Measurements from ENCODE around the gene BCL2L1. TPM values are rescaled to one million over a fixed set of nuclear protein-coding genes. Genes with fewer than 3 reads are reported as not detected.

BCL2L1 gene
- total RNA-seq, 1 donor from 2014 or later: 60.0 TPM

DNA sequence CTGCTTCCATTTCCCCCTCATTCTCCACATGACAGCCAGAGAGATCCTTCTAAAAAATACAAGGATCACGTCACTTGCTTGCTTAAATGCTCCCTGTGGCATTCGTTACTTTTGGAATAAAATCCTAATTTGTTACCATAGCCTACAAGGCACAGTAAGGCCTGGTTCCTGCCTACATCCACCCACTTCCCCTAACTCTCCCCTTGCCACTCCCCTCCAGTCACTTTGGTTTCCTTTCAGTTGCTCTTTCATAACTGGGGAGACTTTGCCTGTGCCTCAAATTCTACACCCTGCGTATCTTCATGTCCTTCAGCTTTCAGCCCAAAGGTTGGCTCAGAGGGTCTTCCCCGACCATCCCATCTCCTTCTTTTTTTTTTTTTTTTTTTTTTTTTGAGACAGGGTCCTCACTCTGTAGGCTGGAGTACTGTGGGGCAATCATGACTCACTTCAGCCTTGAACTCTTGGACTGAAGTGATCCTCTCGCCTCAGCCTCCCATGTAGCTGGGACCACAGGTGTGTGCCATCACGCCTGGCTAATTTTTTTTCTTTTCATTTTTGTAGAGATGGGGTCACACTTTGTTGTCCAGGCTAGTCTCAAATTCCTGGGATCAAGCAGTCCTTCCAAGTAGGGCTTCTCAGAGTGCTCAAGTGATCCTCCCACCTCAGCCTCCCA, 105.1 kb downstream of the BCL2L1 start:
- Histone ChIP-seq H3K9me3 (ENCODE audit: low read depth) (no peaks in the 10 kb centered on the region), H3K4me3 (no peak overlapping the region), H3K9ac (no peak overlapping the region), H3K4me2 (no peak overlapping the region), H2AFZ (replicated peaks) (no peak overlapping the region), H3F3A (ENCODE audit: low read depth) (peaks cover 6% of the 10 kb centered on the region), H3K36me3 (no peaks in the 10 kb centered on the region), H3K4me1 (no peaks in the 10 kb centered on the region), H3K79me2 (ENCODE audit: low read depth) (no peaks in the 10 kb centered on the region), H3K27ac (no peak overlapping the region), H4K20me1 (ENCODE audit: low read depth) (no peaks in the 10 kb centered on the region), H3K27me3 (no peaks in the 10 kb centered on the region)
- TF ChIP-seq EZH2phosphoT487 (IDR thresholded peaks at IDR 0.05): no peak
- TF ChIP-seq, protein P1, sequence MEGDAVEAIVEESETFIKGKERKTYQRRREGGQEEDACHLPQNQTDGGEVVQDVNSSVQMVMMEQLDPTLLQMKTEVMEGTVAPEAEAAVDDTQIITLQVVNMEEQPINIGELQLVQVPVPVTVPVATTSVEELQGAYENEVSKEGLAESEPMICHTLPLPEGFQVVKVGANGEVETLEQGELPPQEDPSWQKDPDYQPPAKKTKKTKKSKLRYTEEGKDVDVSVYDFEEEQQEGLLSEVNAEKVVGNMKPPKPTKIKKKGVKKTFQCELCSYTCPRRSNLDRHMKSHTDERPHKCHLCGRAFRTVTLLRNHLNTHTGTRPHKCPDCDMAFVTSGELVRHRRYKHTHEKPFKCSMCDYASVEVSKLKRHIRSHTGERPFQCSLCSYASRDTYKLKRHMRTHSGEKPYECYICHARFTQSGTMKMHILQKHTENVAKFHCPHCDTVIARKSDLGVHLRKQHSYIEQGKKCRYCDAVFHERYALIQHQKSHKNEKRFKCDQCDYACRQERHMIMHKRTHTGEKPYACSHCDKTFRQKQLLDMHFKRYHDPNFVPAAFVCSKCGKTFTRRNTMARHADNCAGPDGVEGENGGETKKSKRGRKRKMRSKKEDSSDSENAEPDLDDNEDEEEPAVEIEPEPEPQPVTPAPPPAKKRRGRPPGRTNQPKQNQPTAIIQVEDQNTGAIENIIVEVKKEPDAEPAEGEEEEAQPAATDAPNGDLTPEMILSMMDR (IDR thresholded peaks at IDR 0.05): no peak
- no peak for TF ChIP-seq EZH2 (IDR thresholded peaks at IDR 0.05)
- Mint-ChIP-seq H3K4me3 (no peak overlapping the region), H3K9me3 (no peaks in the 10 kb centered on the region), H3K27me3 (ENCODE audit: insufficient read depth, low read depth) (peaks cover 6% of the 10 kb centered on the region), H3K36me3 (no peaks in the 10 kb centered on the region), H3K27ac (no peak overlapping the region), H3K4me1 (peaks cover 7% of the 10 kb centered on the region)
- no peak for DNase-seq (ENCODE audit: low spot score)

- Histone ChIP-seq H3K27me3 (no peaks in the 10 kb centered on the region), H3K4me2 (no peak overlapping the region), H3K4me1 (no peaks in the 10 kb centered on the region), H3K9me3 (ENCODE audit: low read depth) (no peaks in the 10 kb centered on the region), H3K79me2 (ENCODE audit: low read depth) (no peaks in the 10 kb centered on the region), H3K4me3 (no peak overlapping the region), H2AFZ (replicated peaks) (no peak overlapping the region), H3K27ac (no peak overlapping the region), H4K20me1 (ENCODE audit: low read depth) (no peaks in the 10 kb centered on the region), H3K36me3 (no peaks in the 10 kb centered on the region), H3K9ac (no peak overlapping the region), H3F3A (ENCODE audit: low read depth) (peaks cover 9% of the 10 kb centered on the region)
- H3K9me3 Mint-ChIP-seq: no peaks in the 10 kb centered on the region
- TF ChIP-seq, protein P1 (IDR thresholded peaks at IDR 0.05): no peak
- no peak for TF ChIP-seq EZH2 (IDR thresholded peaks at IDR 0.05)
- no peak for TF ChIP-seq EZH2phosphoT487 (IDR thresholded peaks at IDR 0.05)
- H3K36me3 Mint-ChIP-seq: no peaks in the 10 kb centered on the region
- no peak for DNase-seq (ENCODE audit: low spot score)
- H3K4me3 Mint-ChIP-seq: no peak overlapping the region
- H3K4me1 Mint-ChIP-seq: peaks cover 14% of the 10 kb centered on the region
- H3K27me3 Mint-ChIP-seq (ENCODE audit: insufficient read depth, low read depth): peaks cover 6% of the 10 kb centered on the region
- H3K27ac Mint-ChIP-seq: no peak overlapping the region
These were observed 107.3 kb downstream of the BCL2L1 start for GRCh38 chr20:31615416-31615815.

Other genes starting within 250 kb of the BCL2L1 start
- gene DEFB124, start 247.7 kb downstream of the BCL2L1 start, total RNA-seq (ENCODE audit: low replicate concordance): not detected in 2 replicates
- gene REM1, start 247.6 kb downstream of the BCL2L1 start, total RNA-seq (ENCODE audit: low replicate concordance): not detected in 2 replicates
- 46.2 and 81.5 TPM in 2 replicates for gene HM13, start 208.4 kb downstream of the BCL2L1 start, total RNA-seq (ENCODE audit: low replicate concordance)
- 80.8 and 133 TPM in 2 replicates for gene ID1, start 117.6 kb downstream of the BCL2L1 start, total RNA-seq (ENCODE audit: low replicate concordance)
- not detected in 2 replicates for gene COX4I2, start 85.0 kb downstream of the BCL2L1 start, total RNA-seq (ENCODE audit: low replicate concordance)
- gene TPX2, start 16.4 kb upstream of the BCL2L1 start, total RNA-seq (ENCODE audit: low replicate concordance): 226 and 278 TPM in 2 replicates
- 0.22 TPM in 1 of 2 replicates, not detected in the other for gene MYLK2, start 96.5 kb upstream of the BCL2L1 start, total RNA-seq (ENCODE audit: low replicate concordance)
- 0.53 TPM in 1 of 2 replicates, not detected in the other for gene FOXS1, start 122.7 kb upstream of the BCL2L1 start, total RNA-seq (ENCODE audit: low replicate concordance)
- gene DUSP15, start 147.7 kb upstream of the BCL2L1 start, total RNA-seq (ENCODE audit: low replicate concordance): 0.45 and 1.1 TPM in 2 replicates
- 0.34 TPM in 1 of 2 replicates, not detected in the other for gene TTLL9, start 147.8 kb upstream of the BCL2L1 start, total RNA-seq (ENCODE audit: low replicate concordance)
- gene PDRG1, start 229.2 kb upstream of the BCL2L1 start, total RNA-seq (ENCODE audit: low replicate concordance): 11.1 and 15.3 TPM in 2 replicates
- 0.07 and 0.19 TPM in 2 replicates for gene XKR7, start 245.3 kb upstream of the BCL2L1 start, total RNA-seq (ENCODE audit: low replicate concordance)

All from neural progenitor cell (in vitro differentiated cells).